Loucy (cell line): ENCODE measurements around the gene TENM4.

Experiments
- EZH2phosphoT487 ChIP-seq: fragments of 200-600 bp; IDR thresholded peaks from 2 replicates; pipeline ENCODE4 v1.6.1; 2018; ENCODE audit warnings: antibody characterized with exemption, mild to moderate bottlenecking, moderate library complexity, borderline replicate concordance
- TF ChIP-seq, protein P1 (sequence below): fragments of 200-600 bp; sonication (generic); conservative IDR thresholded peaks from 2 replicates; pipeline ENCODE4 v1.5.1; 2014; ENCODE audit warnings: mild to moderate bottlenecking, antibody characterized with exemption, low read length

- TF ChIP-seq, protein P1, sequence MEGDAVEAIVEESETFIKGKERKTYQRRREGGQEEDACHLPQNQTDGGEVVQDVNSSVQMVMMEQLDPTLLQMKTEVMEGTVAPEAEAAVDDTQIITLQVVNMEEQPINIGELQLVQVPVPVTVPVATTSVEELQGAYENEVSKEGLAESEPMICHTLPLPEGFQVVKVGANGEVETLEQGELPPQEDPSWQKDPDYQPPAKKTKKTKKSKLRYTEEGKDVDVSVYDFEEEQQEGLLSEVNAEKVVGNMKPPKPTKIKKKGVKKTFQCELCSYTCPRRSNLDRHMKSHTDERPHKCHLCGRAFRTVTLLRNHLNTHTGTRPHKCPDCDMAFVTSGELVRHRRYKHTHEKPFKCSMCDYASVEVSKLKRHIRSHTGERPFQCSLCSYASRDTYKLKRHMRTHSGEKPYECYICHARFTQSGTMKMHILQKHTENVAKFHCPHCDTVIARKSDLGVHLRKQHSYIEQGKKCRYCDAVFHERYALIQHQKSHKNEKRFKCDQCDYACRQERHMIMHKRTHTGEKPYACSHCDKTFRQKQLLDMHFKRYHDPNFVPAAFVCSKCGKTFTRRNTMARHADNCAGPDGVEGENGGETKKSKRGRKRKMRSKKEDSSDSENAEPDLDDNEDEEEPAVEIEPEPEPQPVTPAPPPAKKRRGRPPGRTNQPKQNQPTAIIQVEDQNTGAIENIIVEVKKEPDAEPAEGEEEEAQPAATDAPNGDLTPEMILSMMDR: no peak
- TF ChIP-seq EZH2phosphoT487: no peak
Measured at GRCh38 chr11:79069504-79069903, 371.3 kb downstream of the TENM4 start.
